HPDE6-E6E7 (cell line): ENCODE results near the gene SLC24A4.

ENCODE experiments used
- DNase-seq: peaks from one replicate; pipeline ENCODE4 v3.0.0; 2011; ENCODE audit warnings: missing footprints; ENCODE audit errors: extremely low spot score

SLC24A4 gene

DNA sequence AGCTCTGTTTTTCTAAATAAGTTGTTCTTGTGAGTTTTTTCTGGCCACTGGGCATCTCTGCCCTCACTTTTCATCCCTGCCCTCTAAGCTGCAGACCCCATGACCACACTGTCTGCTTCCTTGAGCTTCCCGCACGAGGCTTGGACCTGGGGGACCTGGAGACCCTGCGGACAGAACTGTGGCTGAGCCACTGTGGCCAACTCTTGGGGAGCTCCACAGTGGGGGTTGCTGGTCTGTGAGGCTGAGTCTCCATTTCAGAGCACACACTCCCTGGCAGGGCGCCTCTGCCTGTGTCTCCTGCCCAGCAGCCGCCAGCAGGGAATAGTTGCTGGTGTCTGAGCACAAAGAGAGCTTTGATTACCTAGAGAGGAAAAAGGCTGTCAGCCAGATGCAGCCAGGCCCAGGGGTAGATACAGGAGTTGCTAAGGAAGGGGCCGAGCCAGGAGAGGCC is 177.6 kb downstream of the SLC24A4 start:
- DNase-seq: no peak

DNA sequence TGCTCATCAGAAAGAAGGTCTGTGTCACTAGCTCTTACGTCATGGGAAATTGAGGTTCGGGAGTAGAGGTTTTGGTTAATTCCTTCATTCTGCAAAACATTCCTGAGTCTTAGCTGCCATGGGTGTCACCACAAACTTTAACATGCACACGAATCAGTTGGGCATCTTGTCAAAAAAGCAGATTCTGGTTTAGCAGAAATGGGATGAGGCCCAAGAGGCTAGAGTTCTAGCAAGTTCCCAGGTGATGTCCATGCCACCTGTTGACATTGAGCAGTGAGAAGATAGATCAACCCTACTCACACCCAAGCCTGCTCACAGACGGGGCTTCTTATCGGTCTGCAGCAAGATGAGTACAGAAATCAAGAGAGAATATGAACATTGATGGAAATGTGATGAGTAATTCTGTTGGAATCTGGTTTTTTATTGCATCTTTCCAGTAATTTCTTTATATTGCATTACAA is 179.0 kb downstream of the SLC24A4 start:
- no peak for DNase-seq

DNA sequence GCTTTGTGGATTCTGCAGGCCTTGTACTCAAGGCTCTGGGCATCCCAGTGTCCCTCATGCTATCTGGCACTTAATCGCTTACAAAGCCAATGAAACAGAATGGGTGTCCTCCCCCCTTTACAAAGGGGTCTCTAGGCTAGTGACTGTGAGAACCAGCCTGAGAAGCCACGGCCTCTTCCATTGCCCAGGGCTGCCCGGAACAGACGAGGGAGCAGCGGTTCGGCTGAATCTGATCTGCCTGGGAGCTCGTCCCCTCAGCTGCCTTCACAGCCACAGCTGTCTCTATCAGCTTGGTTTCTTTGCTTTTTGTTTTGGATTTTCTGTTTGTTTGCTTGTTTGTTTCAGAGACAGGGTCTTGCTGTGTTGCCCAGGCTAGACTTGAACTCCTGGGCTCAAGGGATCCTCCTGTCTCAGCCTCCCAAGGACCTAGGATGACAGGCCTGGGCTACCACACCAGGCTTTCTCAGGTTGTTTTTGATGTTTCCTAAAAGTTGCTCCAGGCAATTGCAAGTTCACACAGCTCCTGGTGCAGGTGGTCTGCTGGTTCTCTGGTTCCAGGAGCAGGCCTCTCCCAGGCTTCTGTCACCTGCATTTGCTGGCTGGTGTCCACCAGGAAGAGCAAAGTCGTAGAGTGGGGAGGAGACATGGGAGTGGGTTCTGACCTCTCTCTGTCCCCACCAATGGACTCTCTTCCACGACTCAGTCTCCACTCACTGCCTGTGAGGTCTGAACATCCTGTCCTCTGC is 179.7 kb downstream of the SLC24A4 start:
- no peak for DNase-seq

DNA sequence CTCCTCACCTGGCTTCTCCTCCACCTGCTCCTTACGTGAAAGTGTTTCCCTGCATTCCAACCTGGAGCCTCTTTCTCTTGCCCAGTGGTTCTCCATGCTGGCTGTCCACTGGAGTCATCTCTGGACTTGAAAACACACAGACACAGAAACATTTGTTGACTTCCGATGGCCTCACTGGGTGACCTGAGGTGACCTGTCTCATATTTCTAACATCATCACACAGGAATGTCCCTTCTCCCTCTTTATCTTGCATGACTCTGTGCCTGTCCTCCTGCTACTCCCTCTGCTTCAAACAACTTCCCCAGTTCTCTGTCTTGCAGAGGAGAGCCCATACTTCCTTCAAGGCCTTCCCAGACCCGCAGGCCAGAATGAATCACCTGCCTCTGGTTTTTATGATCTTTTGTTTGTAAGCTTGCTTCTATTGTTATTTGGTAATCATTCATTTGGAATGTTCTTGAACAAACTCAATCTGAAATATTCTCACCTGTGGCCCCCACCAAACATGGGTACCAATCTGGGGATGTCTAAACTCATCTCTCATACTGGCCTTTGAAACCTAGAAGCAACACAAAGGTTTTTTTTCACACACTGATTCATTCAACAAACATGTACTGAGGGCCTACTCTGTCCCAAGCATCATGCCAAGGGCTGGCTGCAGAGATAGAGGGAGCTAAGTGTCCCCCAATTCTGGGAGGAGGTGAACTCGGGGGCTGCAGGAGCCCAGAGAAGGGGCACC is 181.0 kb downstream of the SLC24A4 start:
- peak; percentile 94 for DNase-seq

DNA sequence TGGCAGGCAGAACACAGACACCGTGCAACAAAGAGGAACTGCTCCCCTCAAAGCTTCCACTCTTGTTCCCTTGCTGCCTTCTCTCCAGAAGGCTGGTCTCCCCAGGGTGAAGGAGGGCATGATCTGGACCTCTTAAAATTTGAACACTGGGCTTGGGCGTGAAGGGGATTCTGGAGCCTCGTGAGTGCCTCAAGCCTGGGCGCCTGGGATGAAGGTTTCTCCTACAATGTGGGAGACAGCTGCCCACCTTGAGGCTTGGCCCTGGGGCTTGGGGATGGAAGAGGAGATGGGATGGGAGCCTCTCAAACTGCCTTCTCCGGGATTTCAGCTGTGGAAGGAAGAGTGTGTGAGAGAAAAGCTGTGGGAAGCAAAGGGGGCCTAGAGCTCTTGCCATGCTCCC is 182.9 kb downstream of the SLC24A4 start:
- DNase-seq: no peak

DNA sequence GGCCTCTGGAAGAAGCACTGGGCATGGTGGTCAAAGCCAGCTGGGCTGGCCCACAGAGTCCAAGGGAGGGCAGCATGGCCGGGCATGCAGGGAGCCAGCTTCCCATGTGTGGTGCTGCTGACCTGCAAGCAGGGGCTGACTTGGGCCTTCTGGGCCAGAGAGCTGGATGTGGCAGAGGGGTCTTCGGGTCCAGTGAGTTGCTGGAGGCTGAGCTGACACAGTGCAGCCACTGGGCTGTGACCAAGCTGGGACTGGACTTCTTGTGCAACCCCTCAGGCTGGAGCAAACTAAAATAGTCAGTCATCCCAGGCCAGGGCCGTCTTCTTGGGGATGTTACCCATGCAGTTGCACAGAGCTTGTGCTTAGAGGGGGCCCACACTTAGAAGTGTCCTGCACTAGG is 183.3 kb downstream of the SLC24A4 start:
- DNase-seq: no peak

DNA sequence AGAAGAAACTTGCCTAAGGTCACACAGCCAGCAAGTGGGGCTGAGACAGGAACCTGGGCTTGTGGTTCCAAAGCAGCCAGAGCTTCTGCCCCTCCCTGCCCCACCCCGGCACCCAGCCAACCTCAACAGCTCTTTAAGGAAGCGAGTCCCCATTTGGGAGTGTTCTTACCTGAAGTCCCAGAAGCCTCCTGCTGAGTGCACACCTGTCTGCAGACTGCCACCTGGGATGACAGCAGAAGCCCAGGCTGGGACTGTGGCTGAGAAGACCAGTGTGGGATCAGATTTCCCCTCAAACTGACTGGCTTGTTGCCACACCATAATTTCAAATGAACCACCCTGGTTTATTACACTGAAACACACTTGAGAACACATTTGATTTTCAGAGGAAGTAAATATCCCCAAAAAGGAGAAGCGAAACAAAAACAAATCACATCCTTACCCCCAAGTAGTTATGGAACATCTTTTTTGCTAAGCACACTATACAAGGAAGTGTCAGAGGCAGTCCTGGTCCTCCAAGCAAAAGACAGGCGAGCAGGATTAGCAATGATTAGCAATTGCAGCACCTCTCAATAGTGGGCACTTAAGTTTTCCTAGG is 184.3 kb downstream of the SLC24A4 start:
- no peak for DNase-seq

DNA sequence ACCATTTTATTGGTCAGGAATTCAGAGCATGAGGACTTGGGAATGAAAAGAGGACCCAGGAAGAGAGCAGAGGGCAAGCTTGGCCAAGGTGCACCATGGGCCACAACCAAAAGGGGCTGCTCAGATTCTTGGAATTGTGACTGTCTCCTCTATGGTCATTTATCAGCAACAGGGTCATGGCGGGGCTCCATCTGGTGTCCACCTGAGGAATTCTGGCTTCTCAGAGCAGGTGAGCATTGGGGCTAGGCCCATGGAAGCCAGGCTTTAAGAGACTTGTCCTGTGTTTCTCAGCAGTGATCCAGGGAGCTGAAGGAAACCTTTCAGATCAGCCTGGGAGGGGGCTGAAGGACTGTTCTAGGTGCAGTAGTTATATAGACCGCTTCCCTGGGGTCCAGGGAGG is 188.0 kb downstream of the SLC24A4 start:
- DNase-seq: no peak

DNA sequence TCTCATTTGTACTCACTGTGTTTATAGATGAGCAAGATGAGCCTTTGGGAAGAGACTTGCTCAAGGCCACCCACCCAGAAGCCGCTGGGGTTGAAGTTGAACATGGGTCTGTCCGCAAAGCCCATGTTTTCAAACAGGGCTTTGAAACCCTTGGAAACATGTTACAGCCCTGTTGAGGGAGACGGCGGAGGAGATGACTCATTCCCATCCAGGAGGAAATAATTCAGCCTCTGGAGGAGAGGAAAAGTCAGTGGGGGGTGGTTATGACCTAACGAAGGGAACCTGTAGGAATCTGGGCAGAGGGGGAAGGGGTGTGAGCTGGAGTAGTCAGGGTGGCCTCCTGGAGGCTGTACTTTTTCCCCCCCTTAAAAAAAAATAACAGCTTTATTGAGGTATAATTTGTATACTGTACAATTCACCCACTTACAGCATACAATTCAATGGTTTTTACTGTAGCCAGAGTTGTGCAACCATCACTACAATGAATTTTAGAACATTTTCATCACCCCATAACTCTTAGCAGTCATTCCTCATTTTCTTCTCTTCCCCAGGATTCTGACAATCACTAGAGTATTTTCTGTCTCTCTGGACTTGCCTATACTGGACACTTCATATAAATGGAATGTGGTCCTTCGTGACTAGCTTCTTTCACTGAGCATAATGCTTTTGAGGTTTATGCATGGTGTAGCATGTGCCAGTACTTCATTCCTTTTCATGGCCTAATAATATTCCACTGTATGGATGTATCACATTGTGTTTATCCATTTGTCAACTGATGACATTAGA is 188.7 kb downstream of the SLC24A4 start:
- DNase-seq: peak; percentile 86

DNA sequence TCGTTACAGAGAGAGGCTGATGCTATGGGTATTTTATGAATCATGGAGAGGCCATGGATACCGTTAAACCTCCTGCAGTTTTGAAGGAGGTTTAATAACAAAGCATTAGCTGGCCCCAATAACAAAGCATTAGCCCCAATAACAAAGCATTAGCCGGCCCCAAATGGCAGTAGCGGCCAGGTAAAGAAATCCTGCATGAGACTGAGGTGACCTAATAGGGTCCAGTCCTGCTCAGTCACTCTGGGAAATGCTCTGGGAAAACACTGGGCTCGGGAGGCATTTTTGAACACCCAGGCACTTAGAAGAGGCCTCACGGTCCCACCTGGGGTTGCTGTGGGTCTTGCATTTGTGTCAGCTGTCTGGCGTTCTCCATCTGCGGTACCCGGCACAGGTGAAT is 189.8 kb downstream of the SLC24A4 start:
- DNase-seq: no peak

DNA sequence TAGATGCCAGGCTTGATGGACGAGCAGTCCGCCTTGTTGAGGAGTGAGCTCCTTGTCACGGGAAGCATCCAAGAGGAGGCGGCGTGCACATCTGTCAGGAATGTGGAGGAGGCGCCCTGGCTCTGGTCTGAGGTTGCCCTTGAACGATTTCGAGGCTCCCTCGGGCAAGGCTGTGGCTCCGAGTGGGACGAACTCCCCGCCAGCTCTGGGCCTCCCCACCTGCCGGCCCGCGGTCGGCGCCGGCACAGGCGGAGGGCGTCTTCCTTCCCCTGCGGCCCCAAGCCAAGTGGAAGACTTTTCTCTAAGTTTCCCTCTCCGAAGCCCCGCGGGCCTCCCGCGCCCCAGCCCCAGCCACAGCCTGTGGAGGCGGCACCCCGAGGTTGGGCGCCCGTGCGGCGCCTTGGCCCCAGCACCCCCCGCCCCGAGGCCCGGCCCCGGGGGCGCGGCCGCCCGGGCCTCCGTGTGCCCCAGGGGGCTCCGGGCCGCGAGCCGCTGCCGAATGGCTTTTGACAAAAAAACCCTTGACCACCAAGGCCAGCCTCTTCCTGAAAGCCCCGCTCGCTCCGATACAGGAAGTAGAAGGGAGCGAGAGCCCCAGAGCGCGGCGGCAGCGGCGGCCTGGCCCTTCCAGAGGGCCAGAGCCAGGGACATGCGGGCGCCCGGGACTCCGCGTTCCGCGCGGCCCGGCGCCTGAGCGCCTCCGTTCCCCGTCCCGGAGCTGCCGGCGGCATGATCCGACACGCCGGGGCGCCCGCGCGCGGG is 190.4 kb downstream of the SLC24A4 start, which contains the start of gene RIN3:
TSS of gene RIN3 (plus strand) at position 578 of the 762 bp plus-strand sequence. CDS start at position 730, 152 bp downstream.
- peak; percentile 43 for DNase-seq

DNA sequence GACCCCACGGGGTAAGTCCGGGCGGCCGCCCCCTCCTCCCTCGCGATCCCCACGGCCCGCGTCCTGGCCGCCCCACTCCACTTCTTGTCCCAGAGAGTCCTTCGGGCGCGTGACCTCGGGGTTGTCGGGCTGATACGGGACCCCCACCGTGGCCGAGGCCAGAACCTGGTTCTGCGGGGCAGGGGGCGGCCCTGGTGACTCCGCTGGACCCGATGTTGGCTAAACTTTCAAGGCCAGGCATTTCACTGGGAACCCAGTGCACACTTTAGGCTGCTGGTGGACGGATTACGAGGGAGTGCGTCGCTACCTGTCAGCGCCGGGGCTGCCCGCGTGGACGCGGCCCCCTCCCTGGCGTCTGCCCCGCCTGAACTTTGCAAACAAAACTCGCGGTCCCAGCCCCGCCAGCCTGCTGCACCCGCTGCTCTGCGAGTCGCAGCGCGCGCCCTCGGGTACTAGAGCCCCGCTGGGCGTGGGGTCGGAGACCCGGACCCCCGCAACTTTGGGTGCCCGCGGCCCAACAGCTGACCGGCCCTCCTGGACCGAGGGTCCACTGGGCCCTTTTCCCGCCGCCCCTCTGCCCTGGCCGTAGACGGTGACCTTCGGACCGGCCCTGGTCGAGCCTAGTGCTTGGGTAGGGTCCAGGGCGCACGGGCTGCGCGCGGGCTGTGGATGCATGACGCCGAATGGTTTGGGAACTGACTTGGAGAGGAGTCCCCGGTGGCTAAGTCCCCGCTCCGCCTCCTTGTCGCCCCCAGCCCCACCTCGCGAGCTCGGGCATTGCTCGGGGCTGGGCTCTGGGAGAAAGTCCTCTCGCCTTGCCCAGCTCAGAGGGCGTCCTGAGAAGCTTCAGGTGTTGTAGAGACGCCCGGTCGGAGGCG is 191.2 kb downstream of the SLC24A4 start:
- DNase-seq: no peak

DNA sequence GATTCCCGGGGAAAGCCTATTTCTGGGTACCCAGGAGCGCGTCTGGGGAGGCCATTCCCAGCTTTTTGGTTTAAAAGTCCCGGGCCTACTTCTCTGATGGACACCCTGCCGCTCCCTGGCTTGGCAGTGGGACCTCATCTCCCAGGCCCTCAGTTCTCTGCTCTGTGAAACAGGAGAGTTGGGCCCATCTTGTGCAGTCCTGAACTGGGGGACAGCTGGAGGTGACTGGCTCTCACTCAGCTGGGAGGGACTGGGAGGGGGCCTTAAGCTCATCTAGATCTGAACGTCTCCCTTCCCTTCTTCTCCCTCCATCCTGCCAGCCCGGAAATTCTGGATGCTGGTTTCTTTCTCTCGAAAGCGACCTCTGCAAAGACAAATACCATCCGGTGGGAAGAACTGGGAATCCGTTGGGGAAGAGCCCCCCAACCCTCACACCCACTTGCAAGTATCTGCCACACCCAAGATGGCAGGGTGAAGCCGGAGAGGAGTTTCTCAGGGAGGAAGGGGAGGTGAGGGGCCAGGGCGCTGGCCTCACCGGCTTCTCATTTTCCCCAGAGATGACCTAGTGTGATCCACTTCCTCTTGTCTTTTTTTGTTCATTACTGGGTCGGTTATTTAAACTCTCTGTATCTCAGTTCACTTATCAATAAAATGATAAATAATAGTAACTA is 192.0 kb downstream of the SLC24A4 start:
- no peak for DNase-seq

DNA sequence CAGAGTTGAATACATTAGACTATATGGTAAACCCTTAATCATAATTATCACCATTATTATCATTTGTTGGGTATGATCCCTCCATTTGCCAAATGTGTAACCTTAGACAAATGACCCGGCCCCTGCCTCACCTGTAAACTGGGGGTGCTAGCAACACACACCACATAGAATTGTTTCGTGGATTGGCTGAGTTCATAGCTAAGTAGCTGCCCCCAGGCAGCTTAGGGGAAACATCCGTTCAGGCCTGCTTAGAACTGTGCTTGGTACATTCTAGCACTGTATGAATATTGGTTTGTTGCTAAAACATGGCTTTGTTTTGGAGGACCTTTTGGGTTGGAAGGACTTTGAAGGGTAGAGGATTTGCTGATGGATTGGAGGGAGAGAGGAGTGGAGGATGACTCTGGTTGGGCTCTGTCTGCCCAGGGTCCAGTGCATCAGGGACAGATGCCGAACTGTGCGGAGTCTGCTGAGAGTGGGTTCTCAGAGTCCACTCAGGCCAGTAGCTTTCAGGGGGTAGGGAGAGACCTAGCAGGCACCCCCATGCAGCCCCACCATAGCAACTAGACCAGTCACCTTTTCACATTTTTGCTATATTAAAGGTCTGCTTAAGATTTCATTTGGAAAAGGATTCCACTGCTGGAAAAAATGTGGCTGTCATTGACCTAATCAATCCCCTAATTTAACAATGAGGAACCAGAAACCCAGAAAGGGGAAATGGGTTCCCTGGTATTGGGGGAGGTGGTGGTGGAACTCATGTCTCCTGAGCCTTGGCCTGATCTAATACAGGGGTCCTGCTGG is 192.8 kb downstream of the SLC24A4 start:
- DNase-seq: no peak

DNA sequence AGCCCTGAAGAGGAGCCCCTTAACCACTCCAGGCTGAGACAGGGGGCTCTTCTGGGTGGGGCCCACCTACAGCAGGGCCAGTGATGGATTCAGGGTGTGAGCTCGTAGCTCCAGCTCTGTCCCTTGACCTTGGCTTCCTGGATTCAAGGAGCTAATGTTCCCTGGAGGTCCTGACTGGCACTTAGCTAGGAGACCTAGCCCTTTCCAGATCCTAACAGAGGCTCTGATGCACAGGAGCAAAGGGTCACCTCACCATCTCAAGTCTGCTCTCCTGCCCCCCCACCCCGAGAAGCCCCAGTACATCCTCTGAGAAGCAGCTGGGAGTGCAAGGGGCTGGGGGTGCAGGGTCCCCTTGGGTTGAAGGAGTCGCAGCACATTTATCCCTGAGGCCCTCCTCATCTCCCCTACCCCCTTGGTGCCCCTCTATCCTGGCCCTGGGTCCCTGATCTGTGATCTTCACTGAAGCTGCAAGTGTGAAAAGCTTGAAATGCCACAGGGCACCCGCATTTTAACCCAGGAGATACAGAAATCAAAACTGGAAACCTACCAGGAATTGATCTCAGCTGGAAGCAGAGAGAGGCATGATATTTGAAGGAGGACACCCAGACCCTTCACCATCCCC is 193.5 kb downstream of the SLC24A4 start:
- no peak for DNase-seq

DNA sequence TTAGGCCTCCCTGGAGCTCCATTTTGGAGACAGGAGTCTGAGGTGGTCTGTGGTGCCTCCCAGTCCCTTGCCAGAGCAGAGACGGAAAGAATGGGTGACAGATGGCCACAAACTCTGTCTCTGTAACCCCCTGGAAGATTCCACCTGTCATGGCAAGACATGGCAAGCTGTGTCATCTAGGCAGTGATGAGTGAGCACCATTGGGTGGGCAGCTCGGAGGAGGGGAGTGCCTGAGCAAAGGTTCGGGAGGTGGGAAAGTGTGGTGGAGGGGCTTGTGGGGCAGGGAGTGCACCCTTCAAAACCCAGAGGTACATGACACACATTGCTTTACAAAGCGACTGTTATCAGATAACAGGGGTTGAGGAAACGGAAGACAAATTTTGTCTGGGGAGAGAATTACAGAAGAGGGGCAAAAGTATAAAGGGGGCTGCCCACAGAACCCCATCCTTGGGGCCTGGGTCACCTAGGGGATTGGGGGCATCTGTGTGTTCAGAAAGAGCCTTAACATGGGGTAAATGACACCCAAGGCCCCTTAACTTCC is 194.1 kb downstream of the SLC24A4 start:
- no peak for DNase-seq

DNA sequence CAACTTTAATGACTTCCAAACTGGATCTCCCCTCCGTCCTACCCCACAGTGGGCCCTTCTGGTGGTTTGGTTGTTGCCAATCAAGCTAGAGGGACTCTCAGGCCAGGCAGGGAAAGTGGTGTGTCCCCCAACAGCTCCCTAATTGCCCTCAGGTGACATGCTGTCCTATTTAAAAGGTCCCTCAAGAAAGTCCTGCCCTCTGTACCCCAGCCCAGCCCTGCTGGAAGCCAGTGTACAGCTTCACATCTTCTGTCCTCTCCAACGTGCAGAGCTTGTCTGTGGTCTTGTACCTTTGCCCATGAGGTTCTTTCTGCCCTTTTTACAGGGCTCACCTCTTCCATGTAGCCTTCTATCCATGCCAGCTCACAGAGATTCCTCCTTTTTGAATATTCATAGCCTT is 194.8 kb downstream of the SLC24A4 start:
- no peak for DNase-seq
